ENCODE data around the gene RNF103.
"Not testable (repeated sequence)": the region's sequence is repeated elsewhere in the genome, so short reads cannot be mapped to it uniquely, and the experiment has no call there.

The RNF103 gene

DNA sequence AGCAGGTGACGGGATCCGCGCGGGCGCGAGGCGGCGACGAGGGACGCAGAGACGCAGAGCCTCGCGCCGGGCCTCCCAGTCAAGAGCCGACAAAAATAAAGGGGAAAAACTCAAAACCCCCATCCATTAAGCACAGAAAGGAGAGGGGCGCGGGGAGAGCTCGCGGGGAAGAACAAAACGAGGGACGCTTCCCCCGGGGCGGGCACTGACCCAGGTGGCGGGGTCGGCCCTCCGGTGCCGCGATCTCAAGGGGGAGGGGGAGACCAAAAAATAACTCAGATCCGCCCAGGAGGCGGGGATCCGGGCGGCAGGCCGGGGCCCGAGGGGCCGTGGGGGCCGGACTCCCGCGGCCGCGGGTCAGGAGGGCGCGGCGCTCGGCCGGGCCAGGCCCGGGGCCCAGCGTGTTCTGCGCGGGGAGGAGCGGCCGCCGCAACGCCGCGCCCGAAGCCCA lies 597 bp downstream of the RNF103 start:
- DNase-seq (ENCODE audit: low read depth in 2 of 2), result peak in 1 of 2 donors; percentile 35

DNA sequence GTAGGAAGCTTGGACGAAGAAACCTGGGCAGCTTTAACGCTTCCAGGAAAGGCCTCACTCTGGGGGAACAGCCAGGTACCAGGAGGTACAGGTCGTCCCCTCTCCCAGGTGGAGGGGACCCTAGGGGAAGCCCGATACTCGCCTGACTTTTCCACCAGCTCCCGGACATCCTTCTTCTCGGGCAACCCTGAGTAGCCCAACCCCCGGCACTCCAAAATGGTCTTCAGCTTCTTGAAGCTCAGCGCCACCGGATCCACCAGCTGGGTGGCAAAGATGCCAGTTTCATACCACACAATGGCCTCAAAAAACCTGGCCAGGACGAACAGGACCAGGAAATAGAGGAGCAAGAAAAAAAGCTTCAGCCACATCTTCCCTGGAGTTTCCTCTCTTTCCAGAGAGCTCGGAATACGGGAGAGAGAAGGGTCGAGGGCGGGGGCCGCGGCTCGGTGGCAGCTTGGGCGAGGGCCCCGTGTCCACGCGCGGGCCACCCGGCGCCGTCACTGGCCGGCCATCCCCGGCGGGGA lies 1.1 kb downstream of the RNF103 start:
- DNase-seq (ENCODE audit: low read depth in 2 of 2), result peak in 1 of 2 donors; percentile 3

DNA sequence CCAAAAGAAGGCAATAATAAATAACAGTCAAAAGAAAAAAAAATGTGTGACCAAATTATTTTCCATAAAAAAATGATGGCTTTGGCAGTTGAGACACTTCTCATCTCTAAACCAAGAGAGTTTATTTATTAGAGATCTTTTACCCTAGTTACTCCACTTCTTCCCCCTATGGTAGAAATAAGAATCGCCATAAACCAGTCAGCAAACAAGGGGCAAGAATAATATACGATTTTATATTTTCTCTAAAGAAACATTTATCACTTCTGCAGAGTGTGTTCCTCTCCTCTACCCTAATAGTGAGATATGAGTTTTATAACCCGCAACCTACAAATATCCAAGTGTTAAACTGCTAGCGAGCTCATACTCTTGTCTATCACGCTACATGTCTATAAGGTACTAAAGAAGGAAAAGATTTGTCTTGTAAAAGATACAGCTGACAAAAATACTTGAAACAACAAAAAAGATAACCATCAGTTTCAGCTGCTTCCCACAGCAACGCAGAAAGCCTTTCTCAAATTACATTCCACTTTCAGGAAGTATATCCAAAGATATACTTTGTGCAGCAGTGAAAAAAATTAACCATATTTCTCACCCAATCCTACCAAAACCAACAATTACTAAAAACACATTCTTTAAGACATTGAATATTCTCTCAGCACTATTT lies 2.3 kb downstream of the RNF103 start:
- DNase-seq (ENCODE audit: low read depth in 2 of 2), result no peak

DNA sequence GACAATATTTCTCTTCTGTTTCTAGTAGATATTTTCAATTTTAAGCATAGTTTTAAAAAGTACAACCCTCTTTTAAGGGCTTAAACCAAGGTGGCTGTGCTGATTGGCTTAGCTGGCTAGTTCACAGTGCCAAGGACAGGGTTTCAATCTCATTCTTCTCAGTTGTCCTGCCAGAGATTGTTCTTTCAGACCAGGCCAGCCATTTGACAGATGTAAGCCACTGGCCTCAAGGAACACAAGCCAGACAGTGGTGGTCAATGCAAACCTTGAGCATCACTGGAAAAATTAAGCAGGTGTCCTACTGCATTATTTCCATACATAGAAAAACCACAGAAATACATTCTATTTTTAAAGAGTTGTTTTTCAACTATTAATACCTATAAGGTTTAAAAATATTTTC lies 5.9 kb downstream of the RNF103 start:
- no peak for DNase-seq (ENCODE audit: low read depth in 2 of 2)

DNA sequence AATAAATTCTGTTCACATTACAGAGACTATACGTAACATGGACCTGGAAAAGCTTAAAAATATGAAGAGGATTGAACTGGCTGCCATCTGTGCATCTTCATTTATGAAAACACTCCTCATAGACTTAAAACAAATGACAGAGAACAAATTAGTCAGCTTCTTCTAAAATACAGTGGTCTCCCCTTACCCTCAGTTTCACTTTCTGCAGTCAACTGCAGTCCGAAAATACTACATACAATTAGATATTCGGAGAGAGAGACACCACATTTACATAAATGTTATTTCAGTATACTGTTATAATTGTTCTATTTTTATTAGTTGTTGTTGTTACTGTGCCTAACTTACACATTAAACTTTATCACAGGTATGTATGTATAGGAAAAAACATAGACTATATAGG lies 6.5 kb downstream of the RNF103 start:
- DNase-seq (ENCODE audit: low read depth in 2 of 2), result no peak

DNA sequence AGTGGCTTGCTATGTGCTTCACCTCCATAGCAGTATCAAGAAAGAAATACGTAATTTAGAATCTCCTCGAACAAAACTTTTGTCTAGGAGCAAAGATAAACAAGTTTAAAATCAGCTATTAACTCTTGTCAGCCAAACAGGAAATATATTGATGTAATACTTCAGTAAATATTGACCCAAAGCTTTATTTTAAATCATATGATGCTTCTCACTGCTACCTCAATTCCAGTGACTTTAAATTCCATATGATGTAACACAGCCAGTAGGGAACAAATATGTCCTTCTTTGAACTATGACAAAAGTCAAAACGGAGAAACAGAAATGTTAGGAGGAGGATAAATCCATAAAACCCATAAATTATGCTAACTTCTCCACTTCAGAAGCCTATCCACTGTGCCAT lies 7.2 kb downstream of the RNF103 start:
- no peak for DNase-seq (ENCODE audit: low read depth in 2 of 2)

DNA sequence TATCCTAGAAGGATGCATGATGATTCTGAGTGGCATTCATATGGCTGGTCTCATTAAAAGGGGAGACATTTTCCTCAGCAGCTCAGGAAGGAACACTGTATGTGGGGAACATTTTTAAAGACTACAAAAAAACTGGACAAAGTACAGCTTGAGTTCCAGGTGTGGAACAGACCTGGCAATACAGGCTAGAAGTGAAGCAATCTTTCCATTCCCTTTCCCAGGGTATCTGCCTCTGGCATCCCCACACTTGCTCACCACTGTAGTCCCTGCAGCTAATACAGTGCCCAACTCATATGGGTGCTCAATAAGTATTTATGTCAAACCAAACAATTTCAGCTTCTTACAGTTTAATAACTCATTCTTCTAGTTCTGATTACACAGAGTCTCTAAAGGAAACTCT lies 8.1 kb downstream of the RNF103 start:
- no peak for DNase-seq (ENCODE audit: low read depth in 2 of 2)

DNA sequence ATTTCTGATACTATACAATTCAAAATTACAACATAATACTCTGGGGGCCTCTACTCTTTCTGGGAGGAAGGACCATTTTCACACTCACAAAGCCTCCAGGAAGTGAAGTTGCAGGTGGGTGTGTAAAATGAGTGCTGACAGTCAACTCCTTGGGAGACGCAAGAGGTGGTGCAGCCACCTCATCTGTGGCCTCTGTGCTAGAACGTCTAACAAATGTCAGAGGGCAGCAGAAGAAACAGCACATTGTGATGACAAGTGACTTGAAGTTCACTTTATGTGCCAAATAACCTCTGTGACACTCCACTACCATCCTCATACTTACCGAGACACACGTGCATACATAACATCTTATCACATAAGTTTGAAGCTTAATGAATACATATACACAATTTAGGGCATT lies 10.2 kb downstream of the RNF103 start:
- no peak for DNase-seq (ENCODE audit: low read depth in 2 of 2)

DNA sequence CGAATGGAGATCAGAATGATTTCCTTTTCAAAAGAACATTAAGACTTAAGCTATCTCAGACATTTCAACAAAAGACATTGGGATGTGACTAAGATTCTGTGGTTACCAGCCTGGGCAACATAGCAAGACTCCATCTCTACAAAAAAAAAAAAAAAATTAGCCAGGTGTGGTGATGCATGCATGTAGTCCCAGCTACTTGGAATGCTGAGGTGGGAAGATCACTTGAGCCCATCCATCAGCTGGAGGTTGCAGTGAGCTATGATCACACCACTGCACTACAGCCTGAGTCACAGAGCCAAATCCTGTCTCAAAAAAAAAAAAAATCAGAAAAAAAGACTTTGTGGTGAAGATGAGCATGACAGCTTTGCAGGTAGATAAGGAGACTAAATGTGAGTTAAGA lies 12.8 kb downstream of the RNF103 start:
- no peak for DNase-seq (ENCODE audit: low read depth in 2 of 2)

DNA sequence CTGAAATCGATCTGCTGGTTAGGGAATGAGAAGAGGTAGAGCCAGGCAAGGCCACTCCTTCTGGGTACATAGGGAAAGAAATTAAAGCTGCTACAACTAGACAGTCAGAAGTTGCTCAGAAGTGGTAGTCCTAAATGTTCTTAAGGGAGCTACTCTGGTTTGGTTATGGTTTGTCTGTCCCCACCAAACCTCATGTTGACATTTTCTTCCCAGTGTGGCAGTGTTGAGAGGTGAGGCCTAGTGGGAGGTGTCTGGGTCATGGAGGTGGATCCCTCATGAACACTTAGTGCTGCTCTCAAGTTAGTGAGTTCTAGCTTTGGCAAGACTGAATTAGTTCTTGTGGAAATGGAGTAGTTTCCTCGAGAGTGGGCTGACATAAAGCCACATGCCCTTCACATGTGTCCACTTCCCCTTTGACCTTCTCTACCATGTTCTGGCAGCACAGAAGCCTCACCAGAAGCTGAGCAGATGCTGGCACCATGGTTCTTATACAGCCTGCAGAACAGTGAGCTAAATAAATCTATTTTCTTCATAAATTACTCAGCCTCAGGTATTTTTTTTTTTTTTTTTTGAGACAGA lies 14.7 kb downstream of the RNF103 start:
- no peak for DNase-seq (ENCODE audit: low read depth in 2 of 2)

DNA sequence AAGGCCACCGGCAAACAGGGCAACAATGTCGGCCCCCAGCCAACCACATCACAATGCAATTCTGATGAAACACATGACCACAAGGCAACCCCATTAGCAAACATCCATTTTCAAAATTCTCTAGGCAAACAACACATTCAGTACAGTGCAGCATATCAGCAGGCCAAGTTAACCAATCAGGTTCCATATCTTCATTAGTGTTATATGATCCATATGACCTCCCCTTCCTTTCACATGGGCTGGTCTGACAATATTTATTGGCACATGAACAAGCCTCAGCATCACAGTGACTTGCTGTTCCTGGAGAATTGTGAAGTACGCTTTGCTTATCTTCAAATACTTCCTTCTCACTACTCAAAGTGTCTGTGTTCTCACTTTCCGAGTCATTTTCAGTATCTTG lies 19.8 kb downstream of the RNF103 start:
- DNase-seq (ENCODE audit: low read depth in 2 of 2), result no peak

DNA sequence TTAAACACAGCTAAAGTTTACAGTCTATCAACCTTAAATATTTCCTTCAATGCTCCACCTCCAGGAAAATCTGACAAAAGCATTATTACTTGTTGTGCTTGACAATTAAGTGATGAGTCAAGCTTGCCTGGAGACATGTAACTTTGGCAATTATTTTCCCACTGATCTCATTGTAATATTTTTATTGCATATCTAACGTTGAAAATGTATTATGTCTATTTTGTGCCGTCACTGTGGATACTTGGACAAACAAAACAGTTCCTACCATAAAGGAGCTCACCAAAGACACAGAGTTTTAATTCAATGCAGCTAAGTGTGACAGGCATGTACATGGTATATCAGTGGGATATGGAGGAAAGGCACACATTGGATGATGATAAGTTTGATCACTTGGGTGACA lies 24.7 kb downstream of the RNF103 start:
- DNase-seq (ENCODE audit: low read depth in 2 of 2), result no peak

DNA sequence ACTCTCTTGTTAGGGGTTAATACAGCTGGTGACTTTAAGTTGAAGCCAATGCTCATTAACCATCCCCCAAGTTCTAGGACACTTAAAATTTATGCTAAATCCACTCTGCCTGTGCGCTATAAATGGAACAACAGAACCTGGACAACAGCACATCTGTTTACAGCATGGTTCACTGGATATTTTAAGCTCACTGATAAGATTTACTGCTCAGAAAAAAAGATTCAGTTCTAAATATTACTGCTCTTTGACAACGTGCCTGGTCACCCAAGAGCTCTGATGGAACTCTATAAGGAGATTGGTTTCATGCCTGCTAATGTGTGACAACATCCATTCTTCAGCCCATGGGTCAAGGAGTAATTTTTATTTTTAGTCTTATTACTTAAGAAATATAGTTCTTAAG lies 27.5 kb downstream of the RNF103 start:
- no peak for DNase-seq (ENCODE audit: low read depth in 2 of 2)

DNA sequence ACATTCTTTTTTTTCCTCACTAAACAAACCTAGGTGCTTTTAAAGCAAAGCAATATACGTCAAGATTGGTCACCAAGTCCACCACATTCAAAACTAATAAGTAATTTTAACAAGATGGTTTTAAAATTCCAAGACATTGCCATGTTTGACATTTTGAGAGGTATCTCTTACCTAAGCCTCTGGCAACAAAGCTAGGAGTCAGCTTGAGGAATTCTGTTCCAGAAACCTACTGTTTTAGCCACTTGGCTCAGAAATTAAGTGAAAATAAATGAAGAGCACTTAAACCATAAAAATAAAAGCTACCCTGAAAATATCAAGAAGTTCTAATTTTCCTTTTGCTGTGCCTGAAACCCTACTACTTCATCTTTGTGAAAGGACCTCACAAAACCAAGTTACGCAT lies 30.4 kb downstream of the RNF103 start:
- DNase-seq (ENCODE audit: low read depth in 2 of 2), result no peak

DNA sequence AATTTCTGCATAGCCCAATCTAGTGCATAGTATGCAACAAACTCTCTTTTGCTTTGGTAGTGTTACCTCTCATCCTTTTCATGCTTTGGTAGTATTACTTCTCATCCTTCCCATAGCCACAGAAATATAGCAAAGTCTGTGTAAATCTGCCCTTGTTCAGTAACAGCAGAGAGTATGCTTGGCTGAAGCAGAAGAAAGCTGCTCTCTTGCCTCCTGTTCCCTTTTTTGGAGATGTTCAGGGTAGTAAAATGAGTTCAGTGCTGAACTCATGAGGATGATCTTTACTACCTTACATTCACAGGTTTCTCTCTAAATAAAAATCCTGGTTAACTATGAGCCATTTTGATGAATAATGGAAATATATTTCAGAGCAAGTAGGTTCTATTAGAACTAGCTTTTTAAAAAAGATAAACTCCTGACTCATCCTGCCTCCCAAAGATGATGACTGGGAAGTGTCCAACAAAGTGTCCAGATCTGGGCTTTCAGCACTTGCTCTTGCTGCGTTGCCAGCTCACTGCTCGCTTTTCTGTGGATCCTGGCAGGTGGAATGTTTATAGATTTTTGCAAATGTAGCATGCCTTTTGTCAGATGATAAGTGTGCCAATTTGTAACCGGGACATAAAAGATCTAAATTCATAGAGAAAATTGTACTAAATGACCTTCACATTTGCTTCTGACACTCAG lies 31.0 kb downstream of the RNF103 start:
- no peak for DNase-seq (ENCODE audit: low read depth in 2 of 2)

DNA sequence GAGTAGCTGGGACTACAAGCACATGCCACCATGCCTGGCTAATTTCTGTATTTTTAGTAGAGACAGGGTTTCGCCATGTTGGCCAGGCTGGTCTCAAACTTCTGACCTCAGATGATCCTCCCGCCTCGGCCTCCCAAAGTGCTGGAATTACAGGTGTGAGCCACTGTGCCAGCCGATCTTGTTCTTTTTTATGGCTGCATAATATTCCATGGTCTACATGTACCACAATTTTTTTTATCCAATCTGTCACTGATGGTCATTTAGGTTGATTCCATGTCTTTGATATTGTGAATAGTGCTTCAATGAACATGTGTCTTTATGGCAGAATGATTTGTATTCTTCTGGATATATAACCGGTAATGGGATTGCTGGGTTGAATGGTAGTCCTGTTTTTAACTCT lies 34.0 kb downstream of the RNF103 start:
- not testable (repeated sequence) for DNase-seq (ENCODE audit: low read depth in 2 of 2)

DNA sequence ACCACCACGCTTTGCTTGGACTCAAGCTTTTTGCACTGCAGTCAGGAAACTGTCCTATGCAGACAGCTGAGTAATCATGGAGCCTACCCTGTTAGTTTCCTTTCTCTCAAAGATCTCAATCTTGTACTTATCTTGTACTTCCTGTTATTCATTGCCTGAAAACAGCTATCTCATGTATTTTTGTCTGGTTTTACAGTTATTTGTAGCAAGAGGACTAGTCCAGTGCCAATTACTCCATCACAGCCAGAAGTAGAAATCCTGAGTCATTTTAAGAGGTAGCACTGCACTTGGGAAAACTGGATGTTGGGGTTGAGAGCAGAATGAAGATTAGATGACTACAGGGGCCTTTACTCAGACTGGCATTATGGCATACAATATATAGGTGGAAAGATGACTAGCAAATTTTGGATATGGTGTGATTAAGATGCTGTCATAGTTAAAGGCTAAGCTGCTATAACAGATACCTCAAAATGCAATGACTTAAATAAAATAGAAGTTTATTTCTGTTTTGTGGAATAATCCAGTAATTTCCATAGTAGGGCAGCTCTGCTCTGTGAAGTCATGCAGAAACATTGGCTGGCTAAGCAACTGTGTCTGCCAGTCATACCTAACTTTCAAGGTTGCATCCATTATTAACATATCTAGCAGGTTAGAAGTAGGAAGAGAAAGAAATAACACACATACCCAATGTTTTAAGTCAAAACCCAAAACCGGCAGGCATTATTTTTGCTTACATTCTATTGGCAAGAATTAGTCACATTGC lies 39.3 kb downstream of the RNF103 start:
- no peak for DNase-seq (ENCODE audit: low read depth in 2 of 2)

DNA sequence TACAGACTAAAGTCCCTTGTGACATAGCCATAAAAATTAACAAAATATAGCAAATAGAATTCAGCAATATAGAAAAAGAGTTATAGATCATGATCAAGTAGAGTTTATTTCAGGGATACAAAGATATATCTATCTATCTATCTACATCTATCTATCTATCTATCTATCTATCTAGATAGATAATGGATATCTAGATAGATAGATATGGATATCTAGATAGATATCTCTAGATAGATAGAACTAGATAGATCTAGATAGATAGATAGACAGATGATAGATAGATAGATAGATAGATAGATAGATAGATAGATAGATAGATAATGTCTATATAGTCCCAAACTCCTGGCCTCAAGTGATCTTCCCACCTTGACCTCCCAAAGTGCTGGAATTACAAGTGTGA lies 43.1 kb downstream of the RNF103 start:
- DNase-seq (ENCODE audit: low read depth in 2 of 2), result no peak

DNA sequence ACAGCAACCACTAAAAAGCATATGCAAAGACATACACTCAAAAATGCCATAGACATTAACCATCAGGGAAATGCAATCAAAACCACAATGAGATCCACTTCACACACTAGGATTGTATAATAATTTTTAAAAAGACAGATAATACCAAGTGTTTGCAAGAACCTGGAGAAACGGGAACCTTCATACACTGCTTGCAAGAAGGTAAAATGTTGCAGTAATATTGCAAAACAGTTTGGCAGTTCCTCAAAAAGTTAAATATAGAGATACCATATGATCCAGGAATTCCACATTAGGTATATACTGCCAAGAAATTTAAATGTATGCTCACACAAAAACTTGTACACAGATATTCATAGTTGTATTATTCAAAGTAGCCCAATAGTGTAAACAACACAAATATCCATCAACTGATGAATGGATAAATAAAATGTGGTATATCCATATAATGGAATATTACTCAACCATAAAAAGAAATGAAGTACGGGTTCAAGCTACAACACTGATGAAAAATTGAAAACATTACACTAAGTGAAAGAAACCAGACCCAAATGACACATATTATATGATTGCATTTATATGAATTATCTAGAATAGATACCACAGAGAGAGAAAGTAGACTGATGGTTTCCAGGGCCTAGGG lies 45.7 kb downstream of the RNF103 start:
- no peak for DNase-seq (ENCODE audit: low read depth in 2 of 2)

DNA sequence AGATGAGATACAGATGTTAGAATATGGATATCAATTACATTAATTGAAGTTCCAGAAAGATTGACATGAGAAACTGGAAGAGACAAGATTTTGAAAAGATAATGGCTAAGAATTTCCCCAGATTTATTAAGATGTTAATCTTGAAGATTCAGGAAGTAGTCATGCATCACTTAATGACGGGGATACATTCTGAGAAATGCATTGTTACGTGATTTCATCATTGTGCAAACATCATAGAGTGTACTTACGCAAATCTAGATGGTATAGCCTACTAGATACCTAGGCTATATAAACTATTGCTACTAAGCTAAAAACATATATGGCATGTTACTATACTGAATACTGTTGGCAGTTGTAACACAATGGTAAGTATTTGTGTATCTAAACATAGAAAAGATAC lies 53.6 kb downstream of the RNF103 start:
- DNase-seq (ENCODE audit: low read depth in 2 of 2), result no peak

DNA sequence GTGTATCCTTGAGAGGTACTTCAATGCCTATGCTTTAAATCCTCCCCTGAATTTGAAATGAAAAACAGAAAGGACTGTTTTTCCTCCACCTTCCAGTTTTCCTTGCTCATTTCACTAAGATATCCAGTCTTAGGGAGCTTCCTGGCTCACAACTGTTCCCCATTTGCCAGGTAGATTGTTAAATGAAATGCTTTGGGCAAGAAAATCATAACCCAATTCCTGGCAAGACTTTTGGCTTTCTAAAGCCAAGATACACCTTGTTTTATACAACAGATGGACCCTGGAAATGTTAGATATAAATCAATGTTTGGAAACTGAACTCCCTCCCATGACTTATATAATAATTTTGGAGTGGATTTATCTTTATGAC lies 56.9 kb downstream of the RNF103 start:
- no peak for DNase-seq (ENCODE audit: low read depth in 2 of 2)
